GM21737 (cell line): Measurements from ENCODE around the gene SEC16A.

Experiments
- ATAC-seq: cut with Tn5 transposase; IDR thresholded peaks from one replicate; pipeline ENCODE4 v1.9.1; 2021; ENCODE audit warnings: mild to moderate bottlenecking, moderate library complexity; ENCODE audit not compliant: unreplicated experiment

SEC16A gene

GRCh38 chr9:136486131-136486530, 3.3 kb upstream of the SEC16A start:
- no peak for ATAC-seq

GRCh38 chr9:136485049-136486045, 2.5 kb upstream of the SEC16A start:
- no peak for ATAC-seq

GRCh38 chr9:136484153-136485048, 1.6 kb upstream of the SEC16A start:
- ATAC-seq: no peak

- peak; percentile 48 for ATAC-seq
Observed at GRCh38 chr9:136483589-136484152, 831 bp upstream of the SEC16A start.

GRCh38 chr9:136482046-136482792, 621 bp downstream of the SEC16A start:
- ATAC-seq: no peak

- no peak for ATAC-seq
Observed at GRCh38 chr9:136481558-136481957, 1.3 kb downstream of the SEC16A start.

GRCh38 chr9:136476369-136477150, 6.3 kb downstream of the SEC16A start:
- no peak for ATAC-seq

- no peak for ATAC-seq
Observed at GRCh38 chr9:136474974-136475865, 7.6 kb downstream of the SEC16A start.

- ATAC-seq: no peak
Observed at GRCh38 chr9:136474021-136474640, 8.7 kb downstream of the SEC16A start.

GRCh38 chr9:136473354-136473721, 9.5 kb downstream of the SEC16A start:
- ATAC-seq: no peak

- no peak for ATAC-seq
Observed at GRCh38 chr9:136472640-136473353, 10.0 kb downstream of the SEC16A start.

- no peak for ATAC-seq
Observed at GRCh38 chr9:136471802-136472487, 10.9 kb downstream of the SEC16A start.

- ATAC-seq: no peak
Observed at GRCh38 chr9:136470792-136471469, 11.9 kb downstream of the SEC16A start.

- no peak for ATAC-seq
Observed at GRCh38 chr9:136470356-136470755, 12.5 kb downstream of the SEC16A start.

- ATAC-seq: no peak
Observed at GRCh38 chr9:136467766-136468165, 15.1 kb downstream of the SEC16A start.

- ATAC-seq: no peak
Observed at GRCh38 chr9:136466155-136466541, 16.7 kb downstream of the SEC16A start.
